Fibroblast of lung (primary cell): ENCODE results near the gene RNF212. TPM values are rescaled to one million over a fixed set of nuclear protein-coding genes. Genes with fewer than 3 reads are reported as not detected.

ENCODE experiments used
- DNase-seq, 2 donors: peaks; one replicate each; pipeline versions ENCODE4 v3.0.0 to v3.0.0-alpha.2; 2010; ENCODE audit warnings: low read depth in 2 of 2
- H2AFZ ChIP-seq: 2 replicates; pipeline ENCODE4 v1.5.1; 2012; ENCODE audit warnings: low read length, control low read depth, inconsistent platforms
- H3K27ac ChIP-seq: 2 replicates; pipeline ENCODE4 v1.5.1; 2011; ENCODE audit warnings: low read length, control low read depth; ENCODE audit not compliant: insufficient read depth
- H3K27me3 ChIP-seq: 2 replicates; pipeline ENCODE4 v1.5.1; 2011; ENCODE audit warnings: mild to moderate bottlenecking, low read length; ENCODE audit not compliant: control insufficient read depth, insufficient read depth
- H3K36me3 ChIP-seq: 2 replicates; pipeline ENCODE4 v1.5.1; 2011; ENCODE audit warnings: low read length; ENCODE audit not compliant: control insufficient read depth, insufficient read depth
- H3K4me1 ChIP-seq: 2 replicates; pipeline ENCODE4 v1.5.1; 2011; ENCODE audit warnings: low read length; ENCODE audit not compliant: control insufficient read depth, insufficient read depth; ENCODE audit errors: extremely low read depth
- H3K4me2 ChIP-seq: 2 replicates; pipeline ENCODE4 v1.5.1; 2011; ENCODE audit warnings: low read length, control low read depth; ENCODE audit not compliant: insufficient read depth; ENCODE audit errors: extremely low read depth
- H3K4me3 ChIP-seq, 4 experiments: fragments of 200-600 bp in 1 of 4; sonication (generic) in 1 of 4; replicated peaks in 1 of 4; 2 replicates each; pipeline ENCODE4 v1.5.1; 2011 to 2016; ENCODE audit warnings: low read length in 4 of 4, low read depth in 3 of 4, mild to moderate bottlenecking in 3 of 4, control low read depth in 2 of 4, inconsistent platforms in 1 of 4, mixed read lengths in 1 of 4; ENCODE audit not compliant: insufficient read depth in 1 of 4; ENCODE audit errors: control extremely low read depth in 1 of 4
- H3K79me2 ChIP-seq: 2 replicates; pipeline ENCODE4 v1.5.1; 2012; ENCODE audit warnings: mild to moderate bottlenecking, low read length, inconsistent platforms; ENCODE audit not compliant: control insufficient read depth, insufficient read depth
- H3K9ac ChIP-seq: 2 replicates; pipeline ENCODE4 v1.5.1; 2011; ENCODE audit warnings: mild to moderate bottlenecking, low read length, control low read depth; ENCODE audit not compliant: insufficient read depth
- H3K9me3 ChIP-seq: 2 replicates; pipeline ENCODE4 v1.5.1; 2012; ENCODE audit warnings: low read depth, low read length; ENCODE audit not compliant: control insufficient read depth, insufficient read depth
- H4K20me1 ChIP-seq: 2 replicates; pipeline ENCODE4 v1.5.1; 2011; ENCODE audit warnings: low read length; ENCODE audit not compliant: control insufficient read depth, insufficient read depth; ENCODE audit errors: extremely low read depth
- EZH2 ChIP-seq: IDR thresholded peaks from 2 replicates; pipeline ENCODE4 v1.5.1; 2012; ENCODE audit warnings: low read length, control low read depth, mild to moderate bottlenecking; ENCODE audit errors: missing control alignments
- polyA plus RNA-seq, 2 donors: library from polyadenylated mRNA; depleted of rRNA in 1 of 2; stranded (reverse) in 1 of 2; unstranded in 1 of 2; fragments of >200 nt; gene quantifications; 2 replicates each; pipeline ENCODE4 v1.2.1, GENCODE V29; 2011 to 2012; ENCODE audit warnings: missing spikeins in 1 of 2
- total RNA-seq: library from RNA; depleted of rRNA; stranded (reverse); fragments of >200 nt; gene quantifications from 2 replicates; pipeline ENCODE4 v1.2.1, GENCODE V29; 2014
- TF ChIP-seq, protein P1 (sequence below), 2 donors: IDR thresholded peaks in 1 of 2; conservative IDR thresholded peaks in 1 of 2; 1 replicate in 1 of 2; 2 replicates in 1 of 2; pipeline ENCODE4 v1.5.1; 2011 to 2012; ENCODE audit warnings: low read length in 2 of 2, control low read depth in 1 of 2, inconsistent platforms in 1 of 2, low read depth in 1 of 2, mild to moderate bottlenecking in 1 of 2

The RNF212 gene
- total and polyA plus RNA-seq, 2 donors (not counting 1 experiment from before 2014, with no cell fraction given): 0.66 to 1.6 TPM

DNA sequence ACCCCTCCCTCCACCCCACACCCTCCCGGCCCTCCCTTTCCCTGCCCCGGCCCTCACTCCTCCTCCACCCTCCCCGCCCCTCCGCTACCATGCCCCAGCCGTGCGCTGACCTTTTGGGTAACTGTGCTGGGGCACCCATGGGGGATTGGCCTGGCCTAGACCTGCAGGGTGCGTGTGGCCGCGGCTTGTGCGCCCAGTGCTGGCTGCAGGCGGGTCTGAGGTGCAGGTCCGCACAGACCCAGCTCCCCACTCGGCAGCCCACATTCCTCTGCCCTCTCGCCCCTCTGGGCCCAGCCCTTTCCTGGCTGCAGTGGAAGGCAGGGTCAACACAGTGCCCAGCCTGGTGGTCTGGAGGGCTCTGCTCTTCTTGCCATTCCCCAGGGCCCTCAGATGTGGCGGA lies 77.3 kb downstream of the RNF212 start:
- no peaks in the 10 kb centered on the region for H3K36me3 ChIP-seq
- H4K20me1 ChIP-seq: no peaks in the 10 kb centered on the region
- no peak overlapping the region for H2AFZ ChIP-seq
- H3K9ac ChIP-seq: no peak overlapping the region
- H3K79me2 ChIP-seq: no peaks in the 10 kb centered on the region
- H3K4me1 ChIP-seq: peaks cover 2% of the 10 kb centered on the region
- H3K27me3 ChIP-seq: no peaks in the 10 kb centered on the region
- H3K9me3 ChIP-seq: no peaks in the 10 kb centered on the region
- H3K4me2 ChIP-seq: no peak overlapping the region
- TF ChIP-seq, protein P1, sequence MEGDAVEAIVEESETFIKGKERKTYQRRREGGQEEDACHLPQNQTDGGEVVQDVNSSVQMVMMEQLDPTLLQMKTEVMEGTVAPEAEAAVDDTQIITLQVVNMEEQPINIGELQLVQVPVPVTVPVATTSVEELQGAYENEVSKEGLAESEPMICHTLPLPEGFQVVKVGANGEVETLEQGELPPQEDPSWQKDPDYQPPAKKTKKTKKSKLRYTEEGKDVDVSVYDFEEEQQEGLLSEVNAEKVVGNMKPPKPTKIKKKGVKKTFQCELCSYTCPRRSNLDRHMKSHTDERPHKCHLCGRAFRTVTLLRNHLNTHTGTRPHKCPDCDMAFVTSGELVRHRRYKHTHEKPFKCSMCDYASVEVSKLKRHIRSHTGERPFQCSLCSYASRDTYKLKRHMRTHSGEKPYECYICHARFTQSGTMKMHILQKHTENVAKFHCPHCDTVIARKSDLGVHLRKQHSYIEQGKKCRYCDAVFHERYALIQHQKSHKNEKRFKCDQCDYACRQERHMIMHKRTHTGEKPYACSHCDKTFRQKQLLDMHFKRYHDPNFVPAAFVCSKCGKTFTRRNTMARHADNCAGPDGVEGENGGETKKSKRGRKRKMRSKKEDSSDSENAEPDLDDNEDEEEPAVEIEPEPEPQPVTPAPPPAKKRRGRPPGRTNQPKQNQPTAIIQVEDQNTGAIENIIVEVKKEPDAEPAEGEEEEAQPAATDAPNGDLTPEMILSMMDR (conservative IDR thresholded peaks at IDR 0.05 in 1 of 2, IDR thresholded peaks at IDR 0.05 in 1 of 2; ENCODE audit: low read depth in 1 of 2, low read length in 2 of 2): no peak
- TF ChIP-seq EZH2: no peak
- no peak overlapping the region for H3K27ac ChIP-seq
- H3K4me3 ChIP-seq: no peak overlapping the region
- DNase-seq: no peak

DNA sequence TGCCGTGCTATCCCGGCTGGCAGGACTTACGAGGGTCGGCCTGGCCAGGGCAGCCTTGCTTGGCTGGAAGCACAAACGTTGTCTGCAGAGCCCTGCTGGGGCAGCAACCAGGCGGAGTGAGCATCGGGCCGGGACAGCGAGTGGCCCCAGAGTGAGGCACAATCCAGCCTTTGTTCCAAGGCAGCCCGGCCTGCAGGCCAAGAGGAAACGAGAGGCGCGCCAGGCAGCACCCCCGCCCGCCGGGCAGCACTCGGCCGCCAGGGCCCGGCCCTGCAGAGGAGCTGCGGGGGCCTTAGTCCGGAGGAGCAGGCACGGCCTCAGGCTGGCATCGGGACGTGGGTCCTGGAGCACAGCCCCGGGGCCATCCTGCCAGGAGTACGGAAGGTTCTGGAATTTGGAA lies 77.9 kb downstream of the RNF212 start:
- DNase-seq: peak in 1 of 2 donors; percentile 38
- no peaks in the 10 kb centered on the region for H3K27me3 ChIP-seq

DNA sequence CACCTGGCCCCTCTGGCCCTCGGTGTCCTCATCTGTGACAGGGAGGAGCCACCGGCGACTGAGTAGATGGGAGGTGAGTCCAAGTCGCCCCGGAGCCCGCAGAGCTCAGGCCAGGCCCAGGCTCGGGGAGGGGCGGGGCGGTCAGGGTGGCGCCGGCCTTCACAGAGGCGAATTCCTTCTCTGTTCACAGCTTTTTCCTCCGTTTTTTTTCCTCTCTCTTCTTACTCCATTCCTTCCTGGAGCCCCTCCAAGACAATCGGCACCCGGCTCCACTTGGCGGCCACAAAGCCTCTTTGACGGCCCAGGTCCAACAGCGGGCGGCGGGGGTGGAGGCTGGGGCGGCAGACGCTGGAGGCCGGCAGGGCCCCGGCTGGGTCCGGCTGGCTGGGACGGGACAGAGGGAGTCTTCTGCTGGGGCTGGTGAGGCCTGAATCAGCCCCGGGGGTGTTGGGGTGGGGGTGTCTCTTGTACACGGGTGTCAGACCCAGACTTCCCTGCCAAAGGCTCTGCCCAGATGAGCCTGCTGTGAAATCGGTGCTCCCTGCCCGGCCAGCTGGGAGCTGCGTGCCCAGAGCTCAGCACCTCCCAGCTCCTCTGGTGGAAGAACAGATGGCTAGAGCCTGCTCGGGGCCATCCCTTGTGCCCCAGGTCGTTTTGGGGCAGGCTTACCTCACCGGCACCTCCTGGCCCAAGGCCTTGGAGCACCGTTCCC lies 79.4 kb downstream of the RNF212 start:
- peak; percentile 79 to 83 for DNase-seq
- H3K36me3 ChIP-seq: no peaks in the 10 kb centered on the region
- H3K4me1 ChIP-seq: peaks cover 2% of the 10 kb centered on the region
- no peaks in the 10 kb centered on the region for H3K9me3 ChIP-seq
- no peaks in the 10 kb centered on the region for H3K79me2 ChIP-seq
- H2AFZ ChIP-seq: peak overlapping the region; percentile 4
- peak overlapping the region; percentile 63 for H3K4me2 ChIP-seq
- peak overlapping the region in 1 of 4 experiments; percentile 16 for H3K4me3 ChIP-seq
- peak overlapping the region; percentile 23 for H3K9ac ChIP-seq
- H3K27me3 ChIP-seq: no peaks in the 10 kb centered on the region
- no peak overlapping the region for H3K27ac ChIP-seq
- TF ChIP-seq EZH2: no peak
- TF ChIP-seq, protein P1 (conservative IDR thresholded peaks at IDR 0.05 in 1 of 2, IDR thresholded peaks at IDR 0.05 in 1 of 2; ENCODE audit: low read depth in 1 of 2, low read length in 2 of 2): no peak
- H4K20me1 ChIP-seq: no peaks in the 10 kb centered on the region

More for the DNA sequence above, 77.9 kb downstream of the RNF212 start:
- H4K20me1 ChIP-seq: no peaks in the 10 kb centered on the region
- H3K9ac ChIP-seq: no peak overlapping the region
- no peak overlapping the region for H2AFZ ChIP-seq
- H3K36me3 ChIP-seq: no peaks in the 10 kb centered on the region
- no peak overlapping the region for H3K27ac ChIP-seq
- no peak overlapping the region for H3K4me2 ChIP-seq
- peaks cover 2% of the 10 kb centered on the region for H3K4me1 ChIP-seq
- H3K4me3 ChIP-seq: no peak overlapping the region
- H3K79me2 ChIP-seq: no peaks in the 10 kb centered on the region
- no peak for TF ChIP-seq EZH2
- TF ChIP-seq, protein P1 (conservative IDR thresholded peaks at IDR 0.05 in 1 of 2, IDR thresholded peaks at IDR 0.05 in 1 of 2; ENCODE audit: low read depth in 1 of 2, low read length in 2 of 2): no peak
- H3K9me3 ChIP-seq: no peaks in the 10 kb centered on the region
